ENCODE data around the gene YARS1.

GRCh38 chr1:32828341-32828740 lies 11.2 kb upstream of the YARS1 start:
- TF ChIP-seq, protein P1, sequence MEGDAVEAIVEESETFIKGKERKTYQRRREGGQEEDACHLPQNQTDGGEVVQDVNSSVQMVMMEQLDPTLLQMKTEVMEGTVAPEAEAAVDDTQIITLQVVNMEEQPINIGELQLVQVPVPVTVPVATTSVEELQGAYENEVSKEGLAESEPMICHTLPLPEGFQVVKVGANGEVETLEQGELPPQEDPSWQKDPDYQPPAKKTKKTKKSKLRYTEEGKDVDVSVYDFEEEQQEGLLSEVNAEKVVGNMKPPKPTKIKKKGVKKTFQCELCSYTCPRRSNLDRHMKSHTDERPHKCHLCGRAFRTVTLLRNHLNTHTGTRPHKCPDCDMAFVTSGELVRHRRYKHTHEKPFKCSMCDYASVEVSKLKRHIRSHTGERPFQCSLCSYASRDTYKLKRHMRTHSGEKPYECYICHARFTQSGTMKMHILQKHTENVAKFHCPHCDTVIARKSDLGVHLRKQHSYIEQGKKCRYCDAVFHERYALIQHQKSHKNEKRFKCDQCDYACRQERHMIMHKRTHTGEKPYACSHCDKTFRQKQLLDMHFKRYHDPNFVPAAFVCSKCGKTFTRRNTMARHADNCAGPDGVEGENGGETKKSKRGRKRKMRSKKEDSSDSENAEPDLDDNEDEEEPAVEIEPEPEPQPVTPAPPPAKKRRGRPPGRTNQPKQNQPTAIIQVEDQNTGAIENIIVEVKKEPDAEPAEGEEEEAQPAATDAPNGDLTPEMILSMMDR (optimal IDR thresholded peaks at IDR 0.05 in 1 of 3, IDR thresholded peaks at IDR 0.05 in 1 of 3, conservative IDR thresholded peaks at IDR 0.05 in 1 of 3; ENCODE audit: extremely low read depth in 1 of 3, insufficient read depth in 2 of 3, low read length in 3 of 3) = no peak
- TF ChIP-seq EZH2 (IDR thresholded peaks at IDR 0.05; ENCODE audit: low read length) = no peak
